Neural cell (in vitro differentiated cells): ENCODE results near the gene HMCES. TPM values are rescaled to one million over a fixed set of nuclear protein-coding genes. Genes with fewer than 3 reads are reported as not detected.
"Not testable (repeated sequence)": the region's sequence is repeated elsewhere in the genome, so short reads cannot be mapped to it uniquely, and the experiment has no call there.

Source experiments
- H2AFZ ChIP-seq: fragments of 200-600, 300-800 bp; sonication (generic), shearing (Covaris generic); 2 replicates; pipeline ENCODE4 v1.6.0; 2014; ENCODE audit warnings: low read depth, mild to moderate bottlenecking, antibody characterized with exemption, low read length, moderate library complexity
- H3F3A ChIP-seq: fragments of 200-600 bp; shearing (Covaris generic); 2 replicates; pipeline ENCODE4 v1.6.1; 2016; ENCODE audit warnings: mild to moderate bottlenecking, moderate library complexity, mixed read lengths, antibody characterized with exemption, low read length; ENCODE audit not compliant: insufficient read depth, poor library complexity, severe bottlenecking
- H3K27ac ChIP-seq: fragments of 200-600, 300-800 bp; sonication (generic), shearing (Covaris generic); 2 replicates; pipeline ENCODE4 v1.5.1; 2014; ENCODE audit warnings: mild to moderate bottlenecking, low read length, moderate library complexity
- H3K27me3 ChIP-seq: fragments of 300-800, 200-600 bp; sonication (generic), shearing (Covaris generic); 2 replicates; pipeline ENCODE4 v1.6.0; 2014; ENCODE audit warnings: mild to moderate bottlenecking, low read depth, low read length, moderate library complexity; ENCODE audit not compliant: insufficient read depth
- H3K36me3 ChIP-seq: fragments of 300-800, 200-600 bp; sonication (generic), shearing (Covaris generic); 2 replicates; pipeline ENCODE4 v1.5.1; 2014; ENCODE audit warnings: mild to moderate bottlenecking, antibody characterized with exemption, low read length, moderate library complexity; ENCODE audit not compliant: insufficient read depth
- H3K4me2 ChIP-seq: fragments of 300-800, 200-600 bp; sonication (generic), shearing (Covaris generic); 2 replicates; pipeline ENCODE4 v1.6.0; 2014; ENCODE audit warnings: mild to moderate bottlenecking, low read length
- H3K4me3 ChIP-seq: fragments of 300-800, 200-600 bp; sonication (generic), shearing (Covaris generic); 2 replicates; pipeline ENCODE4 v1.5.1; 2014; ENCODE audit warnings: mild to moderate bottlenecking, low read length, moderate library complexity
- H3K79me2 ChIP-seq: fragments of 200-600 bp; shearing (Covaris generic); replicated peaks from 2 replicates; pipeline ENCODE4 v1.6.0; 2014; ENCODE audit warnings: mild to moderate bottlenecking, low read length, moderate library complexity; ENCODE audit not compliant: insufficient read depth
- H3K9ac ChIP-seq: fragments of 300-800, 200-600 bp; sonication (generic), shearing (Covaris generic); 2 replicates; pipeline ENCODE4 v1.6.1; 2016; ENCODE audit warnings: mild to moderate bottlenecking, low read length, mixed read lengths
- H3K9me2 ChIP-seq: fragments of 200-600 bp; shearing (Covaris generic); 2 replicates; pipeline ENCODE4 v1.6.1; 2016; ENCODE audit warnings: mild to moderate bottlenecking, low read length, mixed read lengths; ENCODE audit not compliant: insufficient read depth
- H3K9me3 ChIP-seq: fragments of 200-600, 300-800 bp; sonication (generic), shearing (Covaris generic); 2 replicates; pipeline ENCODE4 v1.6.1; 2016; ENCODE audit warnings: mild to moderate bottlenecking, mixed run types, low read length, moderate library complexity, mixed read lengths
- H4K20me1 ChIP-seq: fragments of 200-600 bp; shearing (Covaris generic); 2 replicates; pipeline ENCODE4 v1.6.1; 2016; ENCODE audit warnings: mild to moderate bottlenecking, mixed run types; ENCODE audit not compliant: insufficient read depth
- EP300 ChIP-seq: fragments of 450-650 bp; conservative IDR thresholded peaks from 2 replicates; pipeline ENCODE4 v1.6.1; 2014; ENCODE audit warnings: antibody characterized with exemption, mild to moderate bottlenecking, moderate library complexity; ENCODE audit not compliant: poor library complexity, severe bottlenecking
- EZH2 ChIP-seq: fragments of 200-600, 300-800 bp; shearing (Covaris generic), sonication (generic); IDR thresholded peaks from 2 replicates; pipeline ENCODE4 v1.6.1; 2014; ENCODE audit warnings: antibody characterized with exemption, low read length, borderline replicate concordance, mild to moderate bottlenecking; ENCODE audit not compliant: insufficient read depth, poor library complexity, severe bottlenecking
- MXI1 ChIP-seq: fragments of 450-650 bp; conservative IDR thresholded peaks from 2 replicates; pipeline ENCODE4 v1.6.1; 2014; ENCODE audit warnings: antibody characterized with exemption, mild to moderate bottlenecking; ENCODE audit not compliant: poor library complexity, severe bottlenecking
- POLR2AphosphoS5 ChIP-seq: IDR thresholded peaks from 2 replicates; pipeline ENCODE4 v1.6.1; 2012
- RAD21 ChIP-seq: fragments of 450-650 bp; conservative IDR thresholded peaks from 2 replicates; pipeline ENCODE4 v1.6.1; 2014; ENCODE audit warnings: antibody characterized with exemption, mild to moderate bottlenecking, moderate library complexity
- SMC3 ChIP-seq: fragments of 450-650 bp; conservative IDR thresholded peaks from 2 replicates; pipeline ENCODE4 v1.6.1; 2014; ENCODE audit warnings: antibody characterized with exemption, mild to moderate bottlenecking, moderate library complexity; ENCODE audit not compliant: poor library complexity
- TAF1 ChIP-seq: IDR thresholded peaks from 2 replicates; pipeline ENCODE4 v1.6.1; 2012; ENCODE audit warnings: low read depth
- polyA plus RNA-seq: library from polyadenylated mRNA; depleted of rRNA; stranded (reverse); fragments of >200 nt; gene quantifications from 2 replicates; pipeline ENCODE4 v1.2.3, GENCODE V29; 2014
- TF ChIP-seq, protein P1 (sequence below): fragments of 450-650 bp; IDR thresholded peaks from 2 replicates; pipeline ENCODE4 v1.5.1; 2014; ENCODE audit warnings: antibody characterized with exemption, mild to moderate bottlenecking, moderate library complexity; ENCODE audit not compliant: poor library complexity, severe bottlenecking
- TF ChIP-seq, protein P2 (sequence below): IDR thresholded peaks from 2 replicates; pipeline ENCODE4 v1.6.1; 2012; ENCODE audit warnings: borderline replicate concordance

HMCES gene
- polyA plus RNA-seq, 1 donor from 2014 or later: 23.0 TPM

GRCh38 chr3:129245141-129245540 lies 33.5 kb upstream of the HMCES start:
- Histone ChIP-seq H3K27ac (no peak overlapping the region), H3K4me2 (no peak overlapping the region), H3K4me3 (no peak overlapping the region), H3K9ac (no peak overlapping the region), H3K27me3 (no peaks in the 10 kb centered on the region), H3F3A (no peaks in the 10 kb centered on the region), H3K36me3 (no peaks in the 10 kb centered on the region), H4K20me1 (no peaks in the 10 kb centered on the region), H3K9me3 (no peaks in the 10 kb centered on the region), H2AFZ (no peak overlapping the region), H3K79me2 (peaks cover 17% of the 10 kb centered on the region), H3K9me2 (no peaks in the 10 kb centered on the region)
- no peak for TF ChIP-seq RAD21
- TF ChIP-seq, protein P1, sequence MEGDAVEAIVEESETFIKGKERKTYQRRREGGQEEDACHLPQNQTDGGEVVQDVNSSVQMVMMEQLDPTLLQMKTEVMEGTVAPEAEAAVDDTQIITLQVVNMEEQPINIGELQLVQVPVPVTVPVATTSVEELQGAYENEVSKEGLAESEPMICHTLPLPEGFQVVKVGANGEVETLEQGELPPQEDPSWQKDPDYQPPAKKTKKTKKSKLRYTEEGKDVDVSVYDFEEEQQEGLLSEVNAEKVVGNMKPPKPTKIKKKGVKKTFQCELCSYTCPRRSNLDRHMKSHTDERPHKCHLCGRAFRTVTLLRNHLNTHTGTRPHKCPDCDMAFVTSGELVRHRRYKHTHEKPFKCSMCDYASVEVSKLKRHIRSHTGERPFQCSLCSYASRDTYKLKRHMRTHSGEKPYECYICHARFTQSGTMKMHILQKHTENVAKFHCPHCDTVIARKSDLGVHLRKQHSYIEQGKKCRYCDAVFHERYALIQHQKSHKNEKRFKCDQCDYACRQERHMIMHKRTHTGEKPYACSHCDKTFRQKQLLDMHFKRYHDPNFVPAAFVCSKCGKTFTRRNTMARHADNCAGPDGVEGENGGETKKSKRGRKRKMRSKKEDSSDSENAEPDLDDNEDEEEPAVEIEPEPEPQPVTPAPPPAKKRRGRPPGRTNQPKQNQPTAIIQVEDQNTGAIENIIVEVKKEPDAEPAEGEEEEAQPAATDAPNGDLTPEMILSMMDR: no peak
- TF ChIP-seq POLR2AphosphoS5: no peak
- TF ChIP-seq, protein P2, sequence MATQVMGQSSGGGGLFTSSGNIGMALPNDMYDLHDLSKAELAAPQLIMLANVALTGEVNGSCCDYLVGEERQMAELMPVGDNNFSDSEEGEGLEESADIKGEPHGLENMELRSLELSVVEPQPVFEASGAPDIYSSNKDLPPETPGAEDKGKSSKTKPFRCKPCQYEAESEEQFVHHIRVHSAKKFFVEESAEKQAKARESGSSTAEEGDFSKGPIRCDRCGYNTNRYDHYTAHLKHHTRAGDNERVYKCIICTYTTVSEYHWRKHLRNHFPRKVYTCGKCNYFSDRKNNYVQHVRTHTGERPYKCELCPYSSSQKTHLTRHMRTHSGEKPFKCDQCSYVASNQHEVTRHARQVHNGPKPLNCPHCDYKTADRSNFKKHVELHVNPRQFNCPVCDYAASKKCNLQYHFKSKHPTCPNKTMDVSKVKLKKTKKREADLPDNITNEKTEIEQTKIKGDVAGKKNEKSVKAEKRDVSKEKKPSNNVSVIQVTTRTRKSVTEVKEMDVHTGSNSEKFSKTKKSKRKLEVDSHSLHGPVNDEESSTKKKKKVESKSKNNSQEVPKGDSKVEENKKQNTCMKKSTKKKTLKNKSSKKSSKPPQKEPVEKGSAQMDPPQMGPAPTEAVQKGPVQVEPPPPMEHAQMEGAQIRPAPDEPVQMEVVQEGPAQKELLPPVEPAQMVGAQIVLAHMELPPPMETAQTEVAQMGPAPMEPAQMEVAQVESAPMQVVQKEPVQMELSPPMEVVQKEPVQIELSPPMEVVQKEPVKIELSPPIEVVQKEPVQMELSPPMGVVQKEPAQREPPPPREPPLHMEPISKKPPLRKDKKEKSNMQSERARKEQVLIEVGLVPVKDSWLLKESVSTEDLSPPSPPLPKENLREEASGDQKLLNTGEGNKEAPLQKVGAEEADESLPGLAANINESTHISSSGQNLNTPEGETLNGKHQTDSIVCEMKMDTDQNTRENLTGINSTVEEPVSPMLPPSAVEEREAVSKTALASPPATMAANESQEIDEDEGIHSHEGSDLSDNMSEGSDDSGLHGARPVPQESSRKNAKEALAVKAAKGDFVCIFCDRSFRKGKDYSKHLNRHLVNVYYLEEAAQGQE: no peak
- no peak for TF ChIP-seq EP300
- TF ChIP-seq EZH2: no peak
- no peak for TF ChIP-seq MXI1
- no peak for TF ChIP-seq TAF1
- TF ChIP-seq SMC3: no peak

DNA sequence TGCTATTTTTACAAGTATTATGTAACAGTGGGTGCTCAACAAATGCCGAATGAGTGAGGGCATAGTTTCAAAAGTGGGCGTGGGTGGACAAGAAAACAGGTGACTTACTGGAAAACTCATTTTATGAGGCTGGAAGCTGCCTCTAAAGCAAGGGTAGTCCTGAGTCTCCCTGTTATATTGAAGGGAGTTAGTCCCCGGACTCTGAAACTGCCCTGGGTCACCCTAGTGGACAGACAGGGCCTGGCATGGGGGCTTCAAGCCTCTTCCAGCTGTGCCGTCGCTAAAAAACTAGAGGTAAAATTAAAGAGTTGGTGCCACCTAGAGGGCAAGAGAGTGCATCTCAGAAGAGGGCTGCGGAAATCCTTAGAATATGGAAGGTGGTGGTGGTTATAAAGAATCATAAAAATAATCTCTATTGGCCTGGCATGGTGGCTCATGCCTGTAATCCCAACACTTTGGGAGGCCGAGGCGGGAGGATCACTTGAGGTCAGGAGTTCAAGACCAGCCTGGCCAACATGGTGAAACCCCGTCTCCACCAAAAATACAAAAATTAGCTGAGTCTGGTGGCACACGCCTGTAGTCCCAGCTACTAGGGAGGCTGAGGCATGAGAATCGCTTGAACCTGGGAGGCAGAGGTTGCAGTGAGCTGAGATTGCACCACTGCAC lies 32.9 kb upstream of the HMCES start:
- TF ChIP-seq, protein P1: peak; percentile 96
- TF ChIP-seq MXI1 (peak; percentile 33), RAD21 (peak; percentile 88), SMC3 (peak; percentile 85)
- H3F3A ChIP-seq, H3K4me3 ChIP-seq, H4K20me1 ChIP-seq, H2AFZ ChIP-seq, H3K9ac ChIP-seq, H3K9me2 ChIP-seq, H3K4me2 ChIP-seq, H3K27me3 ChIP-seq, H3K36me3 ChIP-seq, H3K9me3 ChIP-seq, H3K27ac ChIP-seq: not testable (repeated sequence)
- H3K79me2 ChIP-seq: peaks cover 22% of the 10 kb centered on the region
